ENCODE data around the gene SMG6.

Gene SMG6

DNA sequence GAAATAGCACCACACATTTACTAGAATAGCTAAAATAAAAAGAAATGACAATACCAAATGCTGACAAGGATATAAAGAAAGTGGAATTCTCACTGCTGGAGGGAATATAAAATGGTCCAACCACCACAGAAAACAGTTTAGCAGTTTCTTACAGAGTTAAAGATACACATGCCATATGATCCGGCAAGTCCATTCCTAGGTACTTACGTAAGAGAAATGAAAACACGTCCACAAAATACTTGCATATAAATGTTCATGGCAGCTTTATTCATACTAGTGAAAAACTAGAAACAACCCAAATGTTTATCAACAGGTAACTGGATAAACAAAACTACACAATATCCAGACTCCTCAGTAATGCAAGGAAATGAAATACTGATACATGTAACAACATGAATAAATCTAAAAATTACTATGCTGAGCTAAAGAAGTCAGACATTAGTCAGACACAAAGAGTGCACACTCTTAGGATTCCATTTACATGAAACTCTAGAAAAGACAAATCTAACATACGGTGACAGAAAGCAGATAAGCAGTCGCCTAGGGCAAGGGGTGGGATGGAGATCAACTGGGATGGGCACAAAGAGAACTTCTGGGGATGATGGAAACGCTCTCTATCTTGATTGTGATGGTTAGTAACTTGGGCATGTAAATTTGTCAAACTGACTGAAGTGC, 76.4 kb downstream of the SMG6 start:
- DNase-seq (ENCODE audit: low spot score): no peak
- in situ Hi-C loops (cut with MboI; ENCODE audit: low pct_unique_long_range_greater_than_20kb, low sequenced_read_pairs, unreplicated experiment): no loop called here
- TF ChIP-seq CTCF (IDR thresholded peaks at IDR 0.05; ENCODE audit: extremely low read depth, insufficient read depth, missing control alignments): no peak

DNA sequence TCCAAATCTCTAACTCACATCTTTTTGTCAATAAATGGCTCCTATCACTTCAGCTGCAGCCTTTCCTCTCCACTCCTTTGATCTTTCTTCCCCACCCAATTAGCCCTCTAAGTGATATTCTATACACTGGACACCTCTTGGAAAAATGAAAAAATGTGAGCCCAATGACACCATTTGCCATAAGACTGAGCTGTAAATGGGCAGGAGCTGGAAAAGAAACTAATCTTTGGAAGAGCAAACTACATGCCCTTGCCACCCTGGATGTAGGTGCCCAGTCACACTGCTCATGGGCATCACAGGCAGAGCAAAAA, 80.0 kb downstream of the SMG6 start:
- no peak for DNase-seq (ENCODE audit: low spot score)
- in situ Hi-C loops (cut with MboI; ENCODE audit: low pct_unique_long_range_greater_than_20kb, low sequenced_read_pairs, unreplicated experiment): no loop called here
- TF ChIP-seq CTCF (IDR thresholded peaks at IDR 0.05; ENCODE audit: extremely low read depth, insufficient read depth, missing control alignments): no peak

DNA sequence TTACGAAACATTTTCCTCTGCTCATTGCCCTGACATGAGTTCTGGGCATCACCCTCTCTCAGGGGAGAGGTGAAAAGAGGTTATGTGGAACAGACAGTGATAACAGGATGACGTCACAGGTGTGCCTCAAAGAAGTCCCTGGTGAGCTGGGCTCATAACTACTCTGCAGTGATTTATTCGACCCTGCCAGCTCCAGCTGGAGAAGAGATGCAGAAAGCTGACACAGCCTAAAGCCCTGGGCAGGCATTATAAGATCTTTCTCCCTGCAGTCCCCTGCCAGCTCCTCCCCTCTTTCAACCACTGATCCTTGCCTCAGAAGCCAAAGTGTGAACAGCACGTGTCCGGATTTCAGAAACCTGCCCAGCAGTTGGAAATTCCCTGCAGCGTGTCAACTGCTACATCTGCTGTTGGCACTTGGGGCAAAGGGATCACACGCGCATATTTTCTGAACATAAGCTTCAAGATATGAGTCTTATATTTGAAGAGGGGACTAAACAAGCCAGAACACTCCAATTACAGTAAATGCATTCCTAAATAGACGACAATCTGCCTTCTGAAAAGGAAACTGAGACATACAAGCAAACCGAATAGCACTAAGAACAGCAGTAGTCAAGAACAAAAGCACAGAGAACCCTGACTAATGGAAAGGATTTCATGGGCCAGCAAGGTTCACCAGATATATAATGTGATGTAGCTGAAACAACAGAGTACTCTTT, 80.5 kb downstream of the SMG6 start:
- peak; percentile 48 for DNase-seq (ENCODE audit: low spot score)
- TF ChIP-seq CTCF (IDR thresholded peaks at IDR 0.05; ENCODE audit: extremely low read depth, insufficient read depth, missing control alignments): no peak
- in situ Hi-C loops (cut with MboI; ENCODE audit: low pct_unique_long_range_greater_than_20kb, low sequenced_read_pairs, unreplicated experiment): no loop called here

GRCh38 chr17:2222301-2222700, 81.3 kb downstream of the SMG6 start:
- no peak for TF ChIP-seq CTCF (IDR thresholded peaks at IDR 0.05; ENCODE audit: extremely low read depth, insufficient read depth, missing control alignments)
- in situ Hi-C loops (cut with MboI; ENCODE audit: low pct_unique_long_range_greater_than_20kb, low sequenced_read_pairs, unreplicated experiment): no loop called here
- peak; percentile 32 for DNase-seq (ENCODE audit: low spot score)

GRCh38 chr17:2218426-2218825, 85.2 kb downstream of the SMG6 start:
- in situ Hi-C loops (cut with MboI; ENCODE audit: low pct_unique_long_range_greater_than_20kb, low sequenced_read_pairs, unreplicated experiment): no loop called here
- TF ChIP-seq CTCF (IDR thresholded peaks at IDR 0.05; ENCODE audit: extremely low read depth, insufficient read depth, missing control alignments): no peak
- DNase-seq (ENCODE audit: low spot score): no peak

DNA sequence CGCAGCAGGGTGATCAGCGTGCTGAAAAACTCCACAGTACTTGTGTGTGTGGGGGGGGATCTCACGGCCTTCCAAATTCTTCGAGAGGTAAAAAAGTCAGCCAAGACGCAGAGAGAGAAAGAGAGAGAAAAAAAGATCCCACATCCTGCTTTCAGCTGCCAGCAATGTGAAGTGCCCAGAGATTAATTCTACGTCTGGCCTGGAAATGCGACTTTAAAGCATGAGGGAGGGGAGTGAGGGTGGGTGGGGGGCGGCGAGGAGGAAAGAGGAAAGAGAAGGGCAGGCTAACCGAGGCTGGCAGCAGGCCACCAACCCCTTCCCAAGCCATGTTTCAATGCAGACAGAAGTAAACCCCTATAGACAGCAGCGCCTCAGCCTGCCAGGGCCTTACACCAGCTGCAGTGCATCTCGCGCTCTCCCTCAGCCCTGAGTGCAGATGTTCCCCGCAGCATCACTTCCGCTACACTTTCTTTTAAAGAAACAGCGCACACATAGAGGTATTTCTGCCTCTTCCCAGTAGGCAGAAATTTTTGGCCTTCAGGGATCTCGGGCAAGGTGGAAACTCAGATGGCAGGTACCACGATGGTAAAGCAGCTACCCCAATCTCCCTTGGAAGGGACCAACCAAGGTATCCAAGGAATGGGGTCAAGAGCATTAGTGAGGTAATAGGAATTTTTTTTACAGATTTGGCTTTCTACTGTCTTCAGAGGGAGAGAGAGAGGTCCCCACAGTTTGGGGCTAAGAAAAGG, 87.8 kb downstream of the SMG6 start:
- DNase-seq (ENCODE audit: low spot score): peak; percentile 79
- TF ChIP-seq CTCF (IDR thresholded peaks at IDR 0.05; ENCODE audit: extremely low read depth, insufficient read depth, missing control alignments): no peak
- in situ Hi-C loops (cut with MboI; ENCODE audit: low pct_unique_long_range_greater_than_20kb, low sequenced_read_pairs, unreplicated experiment): no loop called here

All from GM13977 (cell line).